Measurements from ENCODE around the gene ABCC6.
"Not testable (repeated sequence)": the region's sequence is repeated elsewhere in the genome, so short reads cannot be mapped to it uniquely, and the experiment has no call there.

ABCC6 gene

GRCh38 chr16:16222850-16223661 lies at the start of gene ABCC6:
TSS of gene ABCC6 (minus strand) at chr16:16223494. CDS start at chr16:16223434, 60 bp downstream.
- not testable (repeated sequence) for DNase-seq (ENCODE audit: low spot score in 2 of 2); H3K27me3 Mint-ChIP-seq; H3K27ac Mint-ChIP-seq (ENCODE audit: low read depth); H3K4me3 Mint-ChIP-seq; H3K9me3 Mint-ChIP-seq; ATAC-seq (replicated peaks; ENCODE audit: extremely low read depth, poor library complexity, severe bottlenecking); H3K4me1 Mint-ChIP-seq; H3K36me3 Mint-ChIP-seq (ENCODE audit: insufficient read depth)

- not testable (repeated sequence) for H3K9me3 Mint-ChIP-seq; H3K27ac Mint-ChIP-seq (ENCODE audit: low read depth); H3K27me3 Mint-ChIP-seq; ATAC-seq (replicated peaks; ENCODE audit: extremely low read depth, poor library complexity, severe bottlenecking); H3K4me3 Mint-ChIP-seq; H3K36me3 Mint-ChIP-seq (ENCODE audit: insufficient read depth); DNase-seq (ENCODE audit: low spot score in 2 of 2); H3K4me1 Mint-ChIP-seq
Observed at GRCh38 chr16:16272573-16273221, 49.4 kb upstream of the ABCC6 start.

GRCh38 chr16:16271658-16272057 lies 48.4 kb upstream of the ABCC6 start:
- not testable (repeated sequence) for DNase-seq (ENCODE audit: low spot score in 2 of 2); H3K27me3 Mint-ChIP-seq; H3K4me3 Mint-ChIP-seq; H3K9me3 Mint-ChIP-seq; H3K4me1 Mint-ChIP-seq; ATAC-seq (replicated peaks; ENCODE audit: extremely low read depth, poor library complexity, severe bottlenecking); H3K27ac Mint-ChIP-seq (ENCODE audit: low read depth); H3K36me3 Mint-ChIP-seq (ENCODE audit: insufficient read depth)

GRCh38 chr16:16268185-16268808 lies 45.0 kb upstream of the ABCC6 start:
- H3K4me3 Mint-ChIP-seq; H3K27me3 Mint-ChIP-seq; DNase-seq (ENCODE audit: low spot score in 2 of 2); H3K9me3 Mint-ChIP-seq; H3K27ac Mint-ChIP-seq (ENCODE audit: low read depth); H3K36me3 Mint-ChIP-seq (ENCODE audit: insufficient read depth); ATAC-seq (replicated peaks; ENCODE audit: extremely low read depth, poor library complexity, severe bottlenecking); H3K4me1 Mint-ChIP-seq: not testable (repeated sequence)

- H3K27me3 Mint-ChIP-seq; H3K4me3 Mint-ChIP-seq; ATAC-seq (replicated peaks; ENCODE audit: extremely low read depth, poor library complexity, severe bottlenecking); DNase-seq (ENCODE audit: low spot score in 2 of 2); H3K27ac Mint-ChIP-seq (ENCODE audit: low read depth); H3K9me3 Mint-ChIP-seq; H3K4me1 Mint-ChIP-seq; H3K36me3 Mint-ChIP-seq (ENCODE audit: insufficient read depth): not testable (repeated sequence)
Observed at GRCh38 chr16:16267708-16268107, 44.4 kb upstream of the ABCC6 start.

GRCh38 chr16:16265044-16265443 lies 41.8 kb upstream of the ABCC6 start:
- not testable (repeated sequence) for H3K27me3 Mint-ChIP-seq; ATAC-seq (replicated peaks; ENCODE audit: extremely low read depth, poor library complexity, severe bottlenecking); H3K4me1 Mint-ChIP-seq; H3K36me3 Mint-ChIP-seq (ENCODE audit: insufficient read depth); H3K9me3 Mint-ChIP-seq; DNase-seq (ENCODE audit: low spot score in 2 of 2); H3K4me3 Mint-ChIP-seq; H3K27ac Mint-ChIP-seq (ENCODE audit: low read depth)

GRCh38 chr16:16263947-16264346 lies 40.7 kb upstream of the ABCC6 start:
- not testable (repeated sequence) for H3K27me3 Mint-ChIP-seq; H3K4me3 Mint-ChIP-seq; DNase-seq (ENCODE audit: low spot score in 2 of 2); ATAC-seq (replicated peaks; ENCODE audit: extremely low read depth, poor library complexity, severe bottlenecking); H3K36me3 Mint-ChIP-seq (ENCODE audit: insufficient read depth); H3K9me3 Mint-ChIP-seq; H3K4me1 Mint-ChIP-seq; H3K27ac Mint-ChIP-seq (ENCODE audit: low read depth)

- H3K9me3 Mint-ChIP-seq; H3K4me3 Mint-ChIP-seq; H3K27ac Mint-ChIP-seq (ENCODE audit: low read depth); DNase-seq (ENCODE audit: low spot score in 2 of 2); H3K27me3 Mint-ChIP-seq; ATAC-seq (replicated peaks; ENCODE audit: extremely low read depth, poor library complexity, severe bottlenecking); H3K4me1 Mint-ChIP-seq: not testable (repeated sequence)
- H3K36me3 Mint-ChIP-seq (ENCODE audit: insufficient read depth) = peaks cover 13% of the 10 kb centered on the region
Observed at GRCh38 chr16:16262954-16263555, 39.8 kb upstream of the ABCC6 start.

GRCh38 chr16:16259971-16260370 lies 36.7 kb upstream of the ABCC6 start:
- H3K9me3 Mint-ChIP-seq; H3K27ac Mint-ChIP-seq (ENCODE audit: low read depth); H3K27me3 Mint-ChIP-seq; H3K4me3 Mint-ChIP-seq; DNase-seq (ENCODE audit: low spot score in 2 of 2); H3K4me1 Mint-ChIP-seq; ATAC-seq (replicated peaks; ENCODE audit: extremely low read depth, poor library complexity, severe bottlenecking): not testable (repeated sequence)
- peaks cover 13% of the 10 kb centered on the region for H3K36me3 Mint-ChIP-seq (ENCODE audit: insufficient read depth)

GRCh38 chr16:16258822-16259221 lies 35.5 kb upstream of the ABCC6 start:
- H3K36me3 Mint-ChIP-seq (ENCODE audit: insufficient read depth) = peaks cover 17% of the 10 kb centered on the region
- not testable (repeated sequence) for H3K9me3 Mint-ChIP-seq; DNase-seq (ENCODE audit: low spot score in 2 of 2); H3K27me3 Mint-ChIP-seq; H3K4me3 Mint-ChIP-seq; H3K27ac Mint-ChIP-seq (ENCODE audit: low read depth); ATAC-seq (replicated peaks; ENCODE audit: extremely low read depth, poor library complexity, severe bottlenecking); H3K4me1 Mint-ChIP-seq

GRCh38 chr16:16257301-16257923 lies 34.1 kb upstream of the ABCC6 start:
- DNase-seq (ENCODE audit: low spot score in 2 of 2); H3K4me3 Mint-ChIP-seq; ATAC-seq (replicated peaks; ENCODE audit: extremely low read depth, poor library complexity, severe bottlenecking); H3K4me1 Mint-ChIP-seq; H3K9me3 Mint-ChIP-seq; H3K27me3 Mint-ChIP-seq: not testable (repeated sequence)
- H3K36me3 Mint-ChIP-seq (ENCODE audit: insufficient read depth) = peaks cover 15% of the 10 kb centered on the region
- H3K27ac Mint-ChIP-seq (ENCODE audit: low read depth) = peak overlapping the region; percentile 68

GRCh38 chr16:16252377-16252776 lies 29.1 kb upstream of the ABCC6 start:
- H3K36me3 Mint-ChIP-seq (ENCODE audit: insufficient read depth); ATAC-seq (replicated peaks; ENCODE audit: extremely low read depth, poor library complexity, severe bottlenecking); H3K27me3 Mint-ChIP-seq; DNase-seq (ENCODE audit: low spot score in 2 of 2); H3K4me1 Mint-ChIP-seq; H3K4me3 Mint-ChIP-seq; H3K9me3 Mint-ChIP-seq; H3K27ac Mint-ChIP-seq (ENCODE audit: low read depth): not testable (repeated sequence)

Data from central memory CD8-positive, alpha-beta T cell (primary cell).